SK-N-SH (cell line): ENCODE results near the gene SFT2D1. TPM values are rescaled to one million over a fixed set of nuclear protein-coding genes. Genes with fewer than 3 reads are reported as not detected.

Experiments
- CTCF ChIA-PET: fragments of 300-600, 350-600 bp; formaldehyde crosslinking; extraction: SDS; loops from one replicate; lab custom pipeline; 2021; lab: Yijun Ruan, JAX
- POLR2A ChIA-PET: fragments of 350-600 bp; sonication (Branson Sonifier 250); formaldehyde crosslinking; extraction: SDS; loops from one replicate; lab custom pipeline; 2020; ENCODE audit warnings: antibody characterized with exemption, inconsistent platforms; lab: Yijun Ruan, JAX
- DNase-seq: peaks from one replicate; pipeline ENCODE4 v3.0.0; 2012
- H2AFZ ChIP-seq: fragments of 200-600 bp; sonication (generic); 2 replicates; pipeline ENCODE4 v1.8.1; 2016; ENCODE audit warnings: antibody characterized with exemption, mild to moderate bottlenecking, low read depth
- H3F3A ChIP-seq: fragments of 200-600 bp; sonication (generic); replicated peaks from 2 replicates; pipeline ENCODE3; 2016; ENCODE audit warnings: antibody characterized with exemption, mild to moderate bottlenecking; ENCODE audit not compliant: insufficient read depth
- H3K27ac ChIP-seq, 2 experiments: fragments of 200-500 bp in 1 of 2; fragments of 200-600 bp in 1 of 2; sonication (Bioruptor generic) in 1 of 2; sonication (generic), shearing (Covaris generic) in 1 of 2; 2 replicates each; pipeline versions ENCODE4 v1.5.1 to v1.6.1; 2014 to 2016; ENCODE audit warnings: low read depth in 2 of 2, inconsistent platforms in 1 of 2, low read length in 1 of 2, mild to moderate bottlenecking in 1 of 2, mixed read lengths in 1 of 2
- H3K27me3 ChIP-seq: fragments of 200-600 bp; sonication (generic), shearing (Covaris generic); 2 replicates; pipeline ENCODE4 v1.6.1; 2016; ENCODE audit warnings: mixed run types; ENCODE audit not compliant: insufficient read depth
- H3K36me3 ChIP-seq, 2 experiments: fragments of 200-500 bp in 1 of 2; fragments of 200-600 bp in 1 of 2; sonication (Bioruptor generic) in 1 of 2; sonication (generic) in 1 of 2; replicated peaks in 1 of 2; 2 replicates each; pipeline versions ENCODE3 to v1.5.1; 2014 to 2016; ENCODE audit warnings: low read length in 1 of 2, mild to moderate bottlenecking in 1 of 2; ENCODE audit not compliant: insufficient read depth in 2 of 2, control insufficient read depth in 1 of 2
- H3K4me1 ChIP-seq, 2 experiments: fragments of 200-500 bp in 1 of 2; fragments of 200-600 bp in 1 of 2; sonication (Bioruptor generic) in 1 of 2; sonication (generic), shearing (Covaris generic) in 1 of 2; 2 replicates each; pipeline versions ENCODE4 v1.5.1 to v1.6.1; 2014 to 2016; ENCODE audit warnings: low read depth in 1 of 2, low read length in 1 of 2, mixed run types in 1 of 2; ENCODE audit not compliant: insufficient read depth in 2 of 2, control insufficient read depth in 1 of 2
- H3K4me2 ChIP-seq: fragments of 200-600 bp; sonication (generic), shearing (Covaris generic); 2 replicates; pipeline ENCODE4 v1.6.1; 2017; ENCODE audit warnings: mixed run types
- H3K4me3 ChIP-seq, 2 experiments: fragments of 200-500 bp in 1 of 2; fragments of 200-600 bp in 1 of 2; sonication (Bioruptor generic) in 1 of 2; sonication (generic), shearing (Covaris generic) in 1 of 2; 2 replicates each; pipeline versions ENCODE4 v1.5.1 to v1.8.1; 2014 to 2016; ENCODE audit warnings: low read depth in 2 of 2, inconsistent platforms in 1 of 2, low read length in 1 of 2, mild to moderate bottlenecking in 1 of 2, mixed read lengths in 1 of 2, moderate library complexity in 1 of 2
- H3K79me2 ChIP-seq: fragments of 200-600 bp; sonication (generic); 2 replicates; pipeline ENCODE4 v1.8.1; 2017; ENCODE audit warnings: mild to moderate bottlenecking; ENCODE audit not compliant: insufficient read depth
- H3K9ac ChIP-seq: fragments of 200-600 bp; sonication (generic); 2 replicates; pipeline ENCODE4 v1.6.1; 2017; ENCODE audit warnings: mixed run types
- H3K9me2 ChIP-seq: fragments of 200-600 bp; sonication (generic); 2 replicates; pipeline ENCODE4 v1.6.1; 2017; ENCODE audit warnings: mixed run types
- H3K9me3 ChIP-seq: fragments of 200-600 bp; sonication (generic); 2 replicates; pipeline ENCODE4 v1.6.1; 2017; ENCODE audit warnings: mixed run types, mild to moderate bottlenecking, moderate library complexity
- H4K20me1 ChIP-seq: fragments of 200-600 bp; sonication (generic); 2 replicates; pipeline ENCODE4 v1.6.1; 2017; ENCODE audit warnings: mild to moderate bottlenecking, mixed run types; ENCODE audit not compliant: insufficient read depth
- CHD2 ChIP-seq: fragments of 150-350 bp; IDR thresholded peaks from 2 replicates; pipeline ENCODE4 v1.6.1; 2018; ENCODE audit warnings: low read length; ENCODE audit not compliant: partially characterized antibody
- ELF1 ChIP-seq: IDR thresholded peaks from 2 replicates; pipeline ENCODE4 v1.4.0; 2012
- EZH2phosphoT487 ChIP-seq: fragments of 200-600 bp; sonication (generic); IDR thresholded peaks from 2 replicates; pipeline ENCODE4 v1.6.1; 2017; ENCODE audit warnings: low read depth, mixed run types, mild to moderate bottlenecking, antibody characterized with exemption, moderate library complexity, borderline replicate concordance
- FOXJ3 ChIP-seq: sonication (generic); formaldehyde crosslinking; IDR thresholded peaks from 2 replicates; pipeline ENCODE4 v1.5.1; 2020; ENCODE audit warnings: mild to moderate bottlenecking, missing genetic modification reagents
- FOXM1 ChIP-seq: IDR thresholded peaks from 2 replicates; pipeline ENCODE4 v1.4.0; 2012; ENCODE audit warnings: low read depth, mild to moderate bottlenecking
- GABPA ChIP-seq: IDR thresholded peaks from 2 replicates; pipeline ENCODE4 v1.4.0; 2012; ENCODE audit warnings: low read depth, mild to moderate bottlenecking
- MEF2A ChIP-seq: IDR thresholded peaks from 2 replicates; pipeline ENCODE4 v1.4.0; 2012; ENCODE audit warnings: low read depth, borderline replicate concordance
- NFIC ChIP-seq: IDR thresholded peaks from 2 replicates; pipeline ENCODE4 v1.4.0; 2012; ENCODE audit warnings: borderline replicate concordance
- NRF1 ChIP-seq: IDR thresholded peaks from 2 replicates; pipeline ENCODE4 v1.6.1; 2012; ENCODE audit warnings: low read depth, mild to moderate bottlenecking, low read length
- RAD21 ChIP-seq: IDR thresholded peaks from 2 replicates; pipeline ENCODE4 v1.6.1; 2012; ENCODE audit warnings: mild to moderate bottlenecking, low read length
- RFX5 ChIP-seq: IDR thresholded peaks from 2 replicates; pipeline ENCODE4 v1.6.1; 2012; ENCODE audit warnings: mild to moderate bottlenecking, improper control_type of control experiment, low read length
- SMC3 ChIP-seq: IDR thresholded peaks from 2 replicates; pipeline ENCODE4 v1.6.1; 2012; ENCODE audit warnings: low read depth, low read length, improper control_type of control experiment
- TAF1 ChIP-seq: IDR thresholded peaks from 2 replicates; pipeline ENCODE4 v1.6.1; 2012; ENCODE audit warnings: low read depth, mild to moderate bottlenecking, low read length, moderate library complexity, borderline replicate concordance
- TCF12 ChIP-seq: IDR thresholded peaks from 2 replicates; pipeline ENCODE4 v1.4.0; 2012
- TEAD4 ChIP-seq: IDR thresholded peaks from 2 replicates; pipeline ENCODE4 v1.4.0; 2012; ENCODE audit warnings: mild to moderate bottlenecking, borderline replicate concordance; ENCODE audit not compliant: insufficient read depth
- WGBS: methylation state at CpG from one replicate; pipeline ENCODE4 v1.1.6; 2017; ENCODE audit warnings: low lambda C conversion rate; 5-methylcytosine and 5-hydroxymethylcytosine counted together
- polyA plus RNA-seq, 3 experiments: library from polyadenylated mRNA; depleted of rRNA; stranded (reverse); fragments of >200 nt; gene quantifications; 2 replicates each; pipeline ENCODE4 v1.2.3, GENCODE V29; 2012
- TF ChIP-seq, protein P1 (sequence below): IDR thresholded peaks from 2 replicates; pipeline ENCODE4 v1.6.1; 2012; ENCODE audit warnings: mild to moderate bottlenecking, low read depth, low read length, moderate library complexity
- TF ChIP-seq, protein P2 (sequence below): IDR thresholded peaks from 2 replicates; pipeline ENCODE4; 2012

SFT2D1 gene
- polyA plus RNA-seq, 1 of the 3 experiments (the other 2 are of a cell fraction): 131 TPM

DNA sequence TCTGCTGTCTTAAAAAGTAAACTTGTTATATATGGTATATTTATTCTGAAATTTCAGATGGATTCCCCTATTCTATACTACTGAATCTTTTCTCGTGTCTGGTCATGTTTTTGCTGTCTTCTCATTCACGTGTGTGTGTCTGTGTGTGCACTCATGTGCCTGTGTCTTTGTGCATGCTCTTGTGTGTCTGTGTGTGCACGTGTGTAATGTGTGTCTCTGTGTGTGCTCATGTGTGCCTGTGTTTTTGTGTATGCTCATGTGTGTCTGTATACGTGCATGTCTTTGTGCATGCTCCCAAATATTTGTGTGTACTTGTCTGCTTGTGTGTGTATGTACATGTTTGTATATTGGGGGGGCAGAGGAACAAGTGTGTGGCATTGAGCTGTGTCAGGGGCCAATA, 68.2 kb downstream of the SFT2D1 start:
- H3K4me1 ChIP-seq: no peaks in the 10 kb centered on the region; a peak in 1 of 4 replicates
- 35% methylated on average over 4 of the region's 4 CpGs for WGBS
- ChIA-PET POLR2A (no interaction called here), CTCF (interaction anchor here (0.6 to 4.6 kb wide), 5 partner anchors 107 to 501 kb away, joined by 3 to 42 read pairs (median 5); no protein-coding TSS in a partner anchor)
- H3F3A ChIP-seq: no peaks in the 10 kb centered on the region
- H3K4me3 ChIP-seq: no peak overlapping the region
- no peaks in the 10 kb centered on the region for H3K9me2 ChIP-seq
- H3K27me3 ChIP-seq: peaks cover 8% of the 10 kb centered on the region; the same call in 1 of the 2 replicates
- no peaks in the 10 kb centered on the region for H3K36me3 ChIP-seq
- no peak overlapping the region for H3K9ac ChIP-seq
- no peak overlapping the region for H3K4me2 ChIP-seq
- H3K27ac ChIP-seq: no peak overlapping the region
- TF ChIP-seq TEAD4: no peak
- no peak for TF ChIP-seq GABPA
- H3K79me2 ChIP-seq: no peaks in the 10 kb centered on the region
- no peaks in the 10 kb centered on the region for H3K9me3 ChIP-seq
- no peak overlapping the region for H2AFZ ChIP-seq
- no peak for DNase-seq
- no peaks in the 10 kb centered on the region for H4K20me1 ChIP-seq

DNA sequence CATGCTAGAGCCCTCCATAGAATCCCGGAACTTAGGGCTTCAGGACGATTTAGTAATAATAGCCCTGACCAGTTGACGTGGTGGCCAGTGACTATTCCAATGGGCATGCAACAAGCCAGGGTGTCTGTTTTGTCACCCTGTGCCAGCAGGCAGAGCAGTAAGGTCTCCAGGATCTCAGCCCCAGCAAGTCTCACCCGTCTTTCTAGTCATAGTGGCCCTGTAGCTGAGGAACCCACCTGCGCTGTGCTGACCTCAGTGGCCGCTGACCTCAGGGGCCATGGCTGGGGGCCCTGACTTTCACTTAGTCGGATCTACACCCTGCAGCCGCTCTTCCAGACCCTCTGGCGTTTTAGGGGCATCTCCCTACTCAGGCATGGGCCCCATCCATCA, 71.0 kb downstream of the SFT2D1 start:
- Histone ChIP-seq H3K4me1 (no peaks in the 10 kb centered on the region; a peak in 1 of 4 replicates), H3K4me2 (no peak overlapping the region), H2AFZ (no peak overlapping the region), H3K27me3 (peaks cover 13% of the 10 kb centered on the region; the same call in 1 of the 2 replicates), H3K9me3 (no peaks in the 10 kb centered on the region), H3K36me3 (no peaks in the 10 kb centered on the region), H4K20me1 (no peaks in the 10 kb centered on the region), H3K9ac (no peak overlapping the region), H3K9me2 (no peaks in the 10 kb centered on the region), H3F3A (no peaks in the 10 kb centered on the region), H3K4me3 (no peak overlapping the region), H3K27ac (no peak overlapping the region), H3K79me2 (no peaks in the 10 kb centered on the region)
- CTCF ChIA-PET: interaction anchor here (1.5 to 1.6 kb wide), 3 partner anchors 12 to 129 kb away, joined by 3 to 7 read pairs (median 3); no protein-coding TSS in a partner anchor
- no peak for DNase-seq
- POLR2A ChIA-PET: no interaction called here
- WGBS: 29% methylated on average over 4 of the region's 9 CpGs
- no peak for TF ChIP-seq RFX5
- no peak for TF ChIP-seq FOXM1
- TF ChIP-seq EZH2phosphoT487: no peak
- TF ChIP-seq, protein P1, sequence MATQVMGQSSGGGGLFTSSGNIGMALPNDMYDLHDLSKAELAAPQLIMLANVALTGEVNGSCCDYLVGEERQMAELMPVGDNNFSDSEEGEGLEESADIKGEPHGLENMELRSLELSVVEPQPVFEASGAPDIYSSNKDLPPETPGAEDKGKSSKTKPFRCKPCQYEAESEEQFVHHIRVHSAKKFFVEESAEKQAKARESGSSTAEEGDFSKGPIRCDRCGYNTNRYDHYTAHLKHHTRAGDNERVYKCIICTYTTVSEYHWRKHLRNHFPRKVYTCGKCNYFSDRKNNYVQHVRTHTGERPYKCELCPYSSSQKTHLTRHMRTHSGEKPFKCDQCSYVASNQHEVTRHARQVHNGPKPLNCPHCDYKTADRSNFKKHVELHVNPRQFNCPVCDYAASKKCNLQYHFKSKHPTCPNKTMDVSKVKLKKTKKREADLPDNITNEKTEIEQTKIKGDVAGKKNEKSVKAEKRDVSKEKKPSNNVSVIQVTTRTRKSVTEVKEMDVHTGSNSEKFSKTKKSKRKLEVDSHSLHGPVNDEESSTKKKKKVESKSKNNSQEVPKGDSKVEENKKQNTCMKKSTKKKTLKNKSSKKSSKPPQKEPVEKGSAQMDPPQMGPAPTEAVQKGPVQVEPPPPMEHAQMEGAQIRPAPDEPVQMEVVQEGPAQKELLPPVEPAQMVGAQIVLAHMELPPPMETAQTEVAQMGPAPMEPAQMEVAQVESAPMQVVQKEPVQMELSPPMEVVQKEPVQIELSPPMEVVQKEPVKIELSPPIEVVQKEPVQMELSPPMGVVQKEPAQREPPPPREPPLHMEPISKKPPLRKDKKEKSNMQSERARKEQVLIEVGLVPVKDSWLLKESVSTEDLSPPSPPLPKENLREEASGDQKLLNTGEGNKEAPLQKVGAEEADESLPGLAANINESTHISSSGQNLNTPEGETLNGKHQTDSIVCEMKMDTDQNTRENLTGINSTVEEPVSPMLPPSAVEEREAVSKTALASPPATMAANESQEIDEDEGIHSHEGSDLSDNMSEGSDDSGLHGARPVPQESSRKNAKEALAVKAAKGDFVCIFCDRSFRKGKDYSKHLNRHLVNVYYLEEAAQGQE: no peak
- no peak for TF ChIP-seq MEF2A
- no peak for TF ChIP-seq TCF12
- no peak for TF ChIP-seq SMC3
- TF ChIP-seq, protein P2, sequence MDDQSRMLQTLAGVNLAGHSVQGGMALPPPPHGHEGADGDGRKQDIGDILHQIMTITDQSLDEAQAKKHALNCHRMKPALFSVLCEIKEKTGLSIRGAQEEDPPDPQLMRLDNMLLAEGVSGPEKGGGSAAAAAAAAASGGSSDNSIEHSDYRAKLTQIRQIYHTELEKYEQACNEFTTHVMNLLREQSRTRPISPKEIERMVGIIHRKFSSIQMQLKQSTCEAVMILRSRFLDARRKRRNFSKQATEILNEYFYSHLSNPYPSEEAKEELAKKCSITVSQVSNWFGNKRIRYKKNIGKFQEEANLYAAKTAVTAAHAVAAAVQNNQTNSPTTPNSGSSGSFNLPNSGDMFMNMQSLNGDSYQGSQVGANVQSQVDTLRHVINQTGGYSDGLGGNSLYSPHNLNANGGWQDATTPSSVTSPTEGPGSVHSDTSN: no peak
- TF ChIP-seq RAD21: no peak
- TF ChIP-seq GABPA: no peak
- no peak for TF ChIP-seq ELF1
- TF ChIP-seq NFIC: no peak
- no peak for TF ChIP-seq NRF1
- TF ChIP-seq TAF1: no peak
- TF ChIP-seq FOXJ3 (CRISPR knock-in tag): no peak
- no peak for TF ChIP-seq CHD2
